Renal pelvis (tissue), 4 donors: Measurements from ENCODE around the gene MRPL21. TPM values are rescaled to one million over a fixed set of nuclear protein-coding genes. Genes with fewer than 3 reads are reported as not detected.
"Not testable (repeated sequence)": the region's sequence is repeated elsewhere in the genome, so short reads cannot be mapped to it uniquely, and the experiment has no call there.

ENCODE experiments used
- DNase-seq: peaks from one replicate; pipeline ENCODE4 v3.0.0-alpha.2; 2013
- polyA plus RNA-seq, 3 donors: library from polyadenylated mRNA; unstranded; fragments of 120-200 nt; gene quantifications; one replicate each; pipeline ENCODE4 v1.2.1, GENCODE V29; 2013; ENCODE audit not compliant: insufficient read length in 3 of 3

MRPL21 gene
- polyA plus RNA-seq, 3 donors: 76.6 to 86.9 (median 85.9) TPM

DNA sequence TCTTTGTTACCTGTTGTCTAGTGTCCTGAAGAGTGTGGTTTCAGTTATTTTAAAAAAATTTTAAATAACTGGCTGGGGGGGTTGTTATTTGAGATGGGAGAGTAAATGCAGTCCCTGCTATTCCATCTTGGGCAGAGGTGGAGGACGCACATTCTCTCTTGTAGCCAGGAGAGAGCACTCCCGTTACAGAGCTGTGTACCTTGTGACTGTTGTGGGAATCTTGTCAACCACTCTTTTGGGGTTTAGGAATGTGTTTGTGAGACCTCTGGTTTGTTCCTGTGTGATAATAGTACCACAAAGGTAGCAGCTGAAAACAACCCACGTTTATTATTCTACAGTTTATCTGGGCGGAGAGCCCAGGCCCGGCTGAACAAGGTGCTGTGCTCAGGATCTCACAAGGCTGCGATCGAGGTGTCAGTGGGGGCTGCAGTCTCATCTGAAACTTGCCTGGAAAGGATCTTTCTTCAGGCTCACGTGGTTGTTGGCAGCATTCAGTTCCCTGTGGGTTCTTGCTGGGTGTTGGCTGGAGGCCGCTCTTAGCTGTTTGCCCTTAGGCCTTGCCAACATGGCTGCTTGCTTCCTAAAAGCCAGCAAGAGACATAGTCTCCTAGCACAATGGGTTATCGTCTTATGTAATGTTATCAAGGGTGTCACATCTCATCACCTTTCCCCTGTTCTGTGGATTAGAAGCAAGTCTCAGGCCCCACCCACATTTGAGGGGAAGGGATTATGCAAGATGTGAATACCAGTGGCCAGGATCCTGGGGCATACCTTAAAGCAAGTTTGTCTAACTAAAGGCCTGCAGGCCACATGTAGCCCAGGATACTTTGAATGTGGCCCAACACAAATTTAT is 20.7 kb upstream of the MRPL21 start:
- no peak for DNase-seq

DNA sequence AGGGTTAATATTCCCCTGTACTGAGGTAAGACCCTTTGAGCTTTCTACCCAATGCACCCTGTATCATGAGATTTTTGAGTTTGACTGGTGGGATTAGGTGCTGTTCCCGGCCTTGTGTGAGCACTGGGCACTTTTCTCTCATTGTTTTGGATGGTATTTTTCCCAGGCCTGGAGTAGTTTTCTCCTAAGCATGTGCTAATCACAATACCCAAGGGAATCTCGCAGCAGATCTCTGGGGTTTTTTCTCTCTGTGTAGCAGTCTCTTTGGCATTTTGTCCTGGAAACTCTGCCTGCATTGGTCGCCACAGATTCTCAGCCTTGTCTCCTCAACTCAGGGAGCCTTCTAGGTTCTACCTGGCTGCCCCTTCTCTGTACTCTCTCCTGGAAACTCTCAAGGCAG is 20.0 kb upstream of the MRPL21 start:
- no peak for DNase-seq

DNA sequence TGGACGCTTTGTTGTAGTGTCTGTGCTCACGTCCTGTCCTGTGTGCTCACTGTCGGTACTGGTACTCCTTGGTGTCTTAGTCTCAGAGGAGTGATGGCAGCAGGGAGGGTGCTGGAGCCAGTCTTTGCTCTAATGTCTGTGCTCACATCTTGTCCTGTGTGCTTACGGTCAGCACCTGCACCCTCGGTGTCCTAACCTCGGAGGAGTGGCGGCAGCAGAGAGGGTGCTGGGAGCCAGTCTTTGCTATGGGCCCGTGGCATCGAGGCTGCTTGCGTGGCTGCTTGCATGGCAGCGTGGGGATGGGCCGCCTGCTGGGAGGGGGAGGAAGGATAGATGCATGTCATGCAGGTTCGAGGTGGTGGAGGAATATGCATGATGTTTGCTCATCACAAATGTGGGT is 12.8 kb upstream of the MRPL21 start:
- no peak for DNase-seq

DNA sequence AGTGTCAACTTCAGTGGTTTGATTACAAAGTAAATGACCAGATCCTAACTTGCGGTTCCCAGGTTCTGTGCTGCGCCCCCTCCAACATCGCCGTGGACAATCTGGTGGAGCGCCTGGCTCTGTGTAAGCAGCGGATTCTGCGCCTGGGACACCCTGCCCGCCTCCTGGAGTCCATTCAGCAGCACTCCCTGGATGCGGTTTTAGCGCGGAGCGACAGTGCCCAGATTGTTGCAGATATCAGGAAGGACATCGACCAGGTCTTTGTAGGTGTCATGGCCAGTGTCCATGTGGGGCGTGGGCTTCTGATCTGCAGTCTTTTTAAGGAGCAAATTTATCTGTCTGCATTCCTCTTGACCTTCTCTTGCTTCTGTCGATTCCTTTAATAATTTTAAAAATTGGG is 11.1 kb upstream of the MRPL21 start:
- no peak for DNase-seq

DNA sequence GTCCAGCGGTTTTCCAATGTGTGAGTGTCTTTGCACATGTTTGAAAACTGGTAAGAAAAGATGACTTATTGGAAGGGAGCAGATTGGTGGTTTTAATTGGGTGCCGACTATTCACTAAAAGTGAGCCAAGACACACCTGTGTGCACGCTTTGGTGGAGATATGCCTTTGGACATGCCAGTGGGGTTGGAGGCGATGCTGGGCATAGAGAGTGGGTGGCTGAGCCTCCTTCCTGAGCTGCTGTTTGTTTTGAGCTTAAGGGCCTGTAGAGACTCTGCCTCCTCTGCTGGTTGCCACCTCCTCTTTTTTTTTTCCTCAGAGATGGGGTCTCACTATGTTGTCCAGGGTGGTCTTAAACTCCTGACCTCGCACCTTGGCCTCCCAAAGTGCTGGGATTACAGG is 9.6 kb upstream of the MRPL21 start:
- no peak for DNase-seq

DNA sequence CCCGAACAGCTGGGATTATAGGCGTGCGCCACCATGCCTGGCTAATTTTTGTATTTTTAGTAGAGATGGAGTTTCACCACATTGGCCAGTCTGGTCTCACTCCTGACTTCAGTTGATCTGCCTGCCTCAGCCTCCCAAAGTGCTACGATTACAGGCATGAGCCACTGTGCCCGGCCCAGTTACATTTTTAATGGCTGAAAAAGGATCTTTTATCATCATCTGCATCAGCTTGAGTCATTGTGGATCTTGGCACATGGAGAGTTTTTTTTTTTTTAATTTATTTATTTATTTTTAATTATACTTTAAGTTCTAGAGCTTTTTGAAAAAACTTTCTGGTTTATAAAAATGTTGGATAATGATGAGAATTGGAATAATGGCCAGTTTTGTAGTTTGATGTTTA is 8.6 kb upstream of the MRPL21 start:
- DNase-seq: no peak

DNA sequence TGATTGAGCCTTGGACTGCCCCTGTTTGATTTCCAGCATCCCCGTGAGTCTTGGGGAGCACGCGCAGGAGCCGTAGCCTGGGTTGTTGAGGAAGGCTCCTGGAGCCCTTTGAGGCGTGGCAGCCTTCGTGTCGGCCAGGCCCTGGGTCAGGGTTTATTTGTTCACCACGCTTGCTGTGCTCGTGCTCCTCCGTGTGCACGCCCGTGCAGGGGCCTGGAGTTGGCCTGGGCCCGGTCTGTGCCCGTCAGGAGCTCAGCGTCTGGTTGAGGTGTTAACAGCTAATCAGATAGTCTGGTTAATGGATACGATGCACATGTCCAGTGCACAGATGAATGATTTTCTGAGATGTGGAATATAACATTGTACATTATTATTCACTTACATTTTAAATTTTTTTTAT is 8.1 kb upstream of the MRPL21 start:
- no peak for DNase-seq

DNA sequence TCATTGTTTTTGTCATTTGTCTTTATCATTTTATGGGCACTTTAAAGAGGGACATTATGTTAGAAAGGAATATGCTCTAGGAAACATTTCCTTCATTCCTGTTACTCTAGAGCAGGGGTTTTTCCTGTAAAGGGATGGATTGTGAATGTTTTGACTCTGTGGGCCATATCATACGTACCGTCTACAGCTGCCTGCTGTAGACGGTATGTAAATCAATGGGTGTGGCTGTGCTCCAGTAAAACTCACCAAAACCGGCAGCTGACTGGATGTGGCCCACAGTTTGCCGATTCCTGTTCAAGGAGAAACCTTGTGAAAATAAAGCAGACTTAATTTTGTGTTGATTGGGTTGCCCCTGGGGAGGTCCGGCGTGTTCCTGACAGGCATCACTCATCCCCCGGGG is 7.3 kb upstream of the MRPL21 start:
- no peak for DNase-seq

DNA sequence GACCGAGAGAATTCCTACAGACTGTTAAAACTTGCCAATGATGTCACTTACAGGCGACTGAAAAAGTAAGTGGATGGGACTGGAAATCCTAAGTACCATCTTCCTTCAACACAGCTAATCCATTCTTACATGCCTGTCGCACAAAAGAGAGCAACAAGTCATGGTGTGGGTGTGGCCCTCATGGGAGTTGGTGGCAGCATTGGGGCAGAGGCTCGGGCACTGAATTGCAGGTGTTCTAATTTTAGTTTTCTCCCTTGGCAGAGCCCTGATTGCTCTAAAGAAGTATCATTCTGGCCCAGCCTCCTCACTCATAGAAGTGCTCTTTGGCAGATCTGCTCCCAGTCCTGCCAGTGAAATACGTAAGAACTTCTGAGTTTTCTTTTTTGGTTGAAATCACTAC is 4.6 kb upstream of the MRPL21 start:
- DNase-seq: no peak

DNA sequence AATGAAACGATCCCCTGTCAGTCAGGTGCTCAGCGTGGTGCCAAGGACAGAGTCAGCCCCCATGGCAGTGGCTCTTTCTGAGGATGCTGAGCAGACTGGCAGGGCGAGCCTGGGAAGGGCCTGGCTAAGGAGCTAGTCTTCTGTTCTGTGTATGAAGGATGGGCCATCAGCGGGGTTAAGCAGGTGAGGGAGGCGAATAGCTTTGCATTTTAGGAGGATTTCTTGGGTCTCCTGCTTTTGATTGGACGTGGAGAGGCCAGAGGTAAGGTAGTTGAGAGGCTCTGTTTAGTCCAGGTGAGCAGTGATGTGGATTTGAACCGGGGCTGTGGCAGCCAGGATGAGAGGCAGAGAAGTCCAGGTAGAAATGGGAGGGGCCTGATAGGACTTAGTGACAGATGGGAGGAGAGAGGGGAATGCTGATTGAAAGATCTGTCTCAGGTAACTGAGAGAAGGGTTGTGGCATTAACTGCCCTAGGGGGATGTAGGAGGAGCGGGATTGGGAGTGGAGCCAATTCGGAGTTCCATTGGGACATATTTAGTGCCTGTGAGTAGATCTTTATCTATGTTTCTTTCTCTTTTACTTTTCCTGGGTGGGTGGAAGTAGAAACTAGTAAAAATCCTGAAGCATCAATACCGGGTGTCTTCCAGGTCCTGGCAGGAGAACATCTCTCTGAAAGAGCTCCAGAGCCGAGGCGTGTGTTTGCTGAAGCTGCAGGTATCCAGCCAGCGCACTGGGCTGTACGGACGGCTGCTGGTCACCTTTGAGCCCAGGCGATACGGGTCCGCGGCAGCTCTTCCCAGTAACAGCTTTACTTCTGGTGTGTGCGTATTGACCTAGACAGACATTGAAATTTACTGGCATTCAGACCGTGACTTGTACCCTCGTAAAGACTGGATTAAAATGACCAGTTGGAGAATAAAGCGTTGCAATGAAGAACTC is 2.1 kb upstream of the MRPL21 start:
- no peak for DNase-seq

DNA sequence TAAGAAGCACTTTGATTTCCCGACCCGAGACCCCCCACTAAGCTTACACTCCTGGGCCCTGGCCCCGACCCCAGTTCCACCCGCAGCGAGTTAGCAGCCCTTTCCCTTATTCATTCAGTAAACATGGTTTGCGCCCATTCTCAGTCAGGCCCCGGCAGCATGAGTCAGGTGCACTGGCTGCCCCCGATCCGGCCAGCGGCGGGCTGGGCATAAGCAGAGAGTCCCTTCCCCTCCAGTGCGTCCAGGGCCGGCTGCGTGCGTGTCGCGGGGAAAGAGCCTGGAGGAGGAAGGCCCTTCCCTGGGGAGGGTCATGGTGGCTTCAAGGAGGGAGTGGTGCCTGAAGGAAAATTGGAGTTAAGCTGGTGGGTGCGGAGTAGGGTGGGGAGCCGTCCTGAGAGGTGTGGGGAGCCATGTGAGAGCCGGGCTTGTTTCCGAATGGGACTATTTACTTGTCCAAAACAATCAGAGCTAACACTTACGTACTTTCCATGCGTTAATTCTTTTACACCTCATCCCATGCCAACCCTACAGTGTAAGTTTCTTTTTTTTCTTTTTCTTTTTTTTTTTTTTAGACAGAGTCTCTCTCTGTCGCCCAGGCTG is 716 bp upstream of the MRPL21 start:
- no peak for DNase-seq

DNA sequence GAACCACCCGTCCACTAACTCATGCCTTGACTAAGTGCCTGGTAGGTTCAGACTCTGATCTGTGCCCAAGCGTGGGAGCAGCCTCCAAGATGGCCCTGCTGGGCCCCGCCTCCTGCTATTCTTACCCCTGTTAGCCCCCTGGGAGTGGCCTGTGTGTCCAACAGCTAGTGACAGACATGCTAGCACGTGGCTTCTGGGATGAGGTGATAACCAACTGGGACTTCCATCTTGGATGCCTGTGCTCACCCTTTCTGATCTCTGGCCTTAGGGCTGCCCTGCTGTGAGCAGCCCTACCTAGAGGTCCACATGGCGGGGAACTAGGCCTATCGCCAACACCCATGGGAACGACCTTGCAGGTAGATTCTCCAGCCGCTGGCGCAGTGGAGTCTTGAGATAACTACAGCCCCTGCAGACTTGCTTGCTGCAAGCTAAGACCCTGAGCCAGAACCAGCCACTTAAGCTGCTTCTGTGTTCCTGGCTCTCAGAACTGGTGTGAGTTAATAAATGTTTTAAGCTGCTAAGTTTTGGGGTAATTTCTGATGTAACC is 2.7 kb downstream of the MRPL21 start:
- DNase-seq: no peak

DNA sequence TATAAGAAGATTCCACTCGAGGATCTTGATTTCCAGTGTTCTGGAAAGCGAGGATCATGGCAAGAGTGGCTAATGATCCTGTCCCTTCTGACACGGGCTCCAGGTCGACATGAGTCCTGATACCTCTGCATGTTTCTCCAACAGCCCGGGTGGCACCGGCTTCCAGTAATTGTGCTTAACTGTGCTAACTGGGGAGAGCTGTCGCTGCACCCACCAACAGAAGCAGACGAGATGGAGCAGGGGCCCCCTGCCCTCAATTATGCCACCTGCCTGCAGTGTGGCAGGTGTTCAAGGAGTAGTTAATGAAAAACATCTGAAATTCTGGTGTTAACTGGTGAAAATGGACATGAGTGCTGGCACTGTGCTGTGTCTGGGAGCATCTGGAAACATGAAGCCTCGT is 6.2 kb downstream of the MRPL21 start:
- DNase-seq: no peak

DNA sequence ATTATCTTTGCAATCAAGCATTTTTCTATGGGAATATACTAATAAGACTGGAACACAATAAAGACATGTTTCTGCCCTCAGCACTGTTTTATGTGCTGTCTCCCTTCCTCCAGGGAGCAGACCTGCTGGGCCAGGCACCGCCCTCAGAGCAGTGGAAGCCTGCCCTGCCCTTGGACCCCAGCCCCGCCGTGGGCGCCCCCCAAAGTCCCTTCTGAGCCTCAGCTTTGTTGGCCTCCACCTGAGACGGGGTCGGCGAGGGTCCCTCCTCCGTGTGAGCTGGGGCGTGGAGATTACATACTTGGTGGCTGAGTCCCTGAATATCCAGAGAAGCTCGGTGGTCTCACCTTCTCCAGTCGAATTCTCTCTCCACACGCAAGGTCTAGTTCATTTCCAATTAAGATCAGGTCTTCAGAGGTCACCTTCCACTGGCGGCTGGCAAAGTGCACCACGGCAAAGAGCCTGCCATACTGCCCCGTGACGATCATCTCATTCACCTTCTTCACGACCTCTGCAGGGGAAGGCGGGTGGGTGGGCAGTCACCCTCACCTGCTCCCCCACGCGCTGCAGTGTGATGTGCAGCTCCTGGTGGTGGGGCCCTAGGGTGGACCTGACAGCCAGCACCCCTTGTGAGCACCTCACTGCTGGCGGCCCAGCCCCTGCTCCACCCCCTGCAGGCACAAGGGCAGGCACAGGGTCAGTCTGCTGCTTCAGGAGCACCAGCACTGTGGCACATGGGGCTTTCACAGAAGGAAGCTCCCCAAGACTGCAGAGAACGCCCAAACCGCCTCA is 7.3 kb downstream of the MRPL21 start:
- DNase-seq: no peak

DNA sequence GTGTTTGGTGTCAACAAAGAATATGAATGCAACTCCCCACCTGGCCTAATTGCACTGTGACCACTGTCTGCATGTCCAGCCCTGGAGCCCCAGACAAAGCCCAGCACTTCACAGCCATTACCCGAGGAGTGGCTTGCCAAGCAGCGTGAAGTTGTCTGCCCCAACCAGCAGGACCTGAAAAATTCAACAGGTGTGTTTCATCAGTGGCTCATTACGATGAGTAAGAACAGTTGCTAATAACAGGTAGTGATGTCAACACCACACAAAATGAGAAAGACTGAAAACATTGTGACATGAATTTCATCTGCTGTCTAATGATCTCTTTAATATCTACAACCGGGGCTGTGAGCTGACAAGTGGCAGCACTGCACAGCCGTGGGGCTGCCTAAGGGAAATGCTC is 10.3 kb downstream of the MRPL21 start:
- no peak for DNase-seq

DNA sequence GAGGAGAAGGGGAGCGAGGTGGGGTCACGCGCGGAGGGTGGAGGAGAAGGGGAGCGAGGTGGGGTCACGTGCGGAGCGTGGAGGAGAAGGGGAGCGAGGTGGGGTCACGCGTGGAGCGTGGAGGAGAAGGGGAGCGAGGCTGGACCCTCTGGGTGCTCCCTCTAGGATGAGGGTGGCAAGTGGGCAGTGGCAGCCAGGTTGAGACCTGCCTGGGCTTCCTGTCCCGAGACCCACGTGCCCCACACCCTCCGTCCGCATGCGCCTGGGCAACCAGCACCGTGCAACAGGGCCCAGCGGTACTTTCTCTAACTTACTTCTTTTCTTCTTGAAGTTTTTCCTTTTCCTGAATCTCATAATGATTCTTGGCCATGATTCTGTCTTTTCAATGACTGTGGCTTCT is 11.1 kb downstream of the MRPL21 start:
- no peak for DNase-seq

DNA sequence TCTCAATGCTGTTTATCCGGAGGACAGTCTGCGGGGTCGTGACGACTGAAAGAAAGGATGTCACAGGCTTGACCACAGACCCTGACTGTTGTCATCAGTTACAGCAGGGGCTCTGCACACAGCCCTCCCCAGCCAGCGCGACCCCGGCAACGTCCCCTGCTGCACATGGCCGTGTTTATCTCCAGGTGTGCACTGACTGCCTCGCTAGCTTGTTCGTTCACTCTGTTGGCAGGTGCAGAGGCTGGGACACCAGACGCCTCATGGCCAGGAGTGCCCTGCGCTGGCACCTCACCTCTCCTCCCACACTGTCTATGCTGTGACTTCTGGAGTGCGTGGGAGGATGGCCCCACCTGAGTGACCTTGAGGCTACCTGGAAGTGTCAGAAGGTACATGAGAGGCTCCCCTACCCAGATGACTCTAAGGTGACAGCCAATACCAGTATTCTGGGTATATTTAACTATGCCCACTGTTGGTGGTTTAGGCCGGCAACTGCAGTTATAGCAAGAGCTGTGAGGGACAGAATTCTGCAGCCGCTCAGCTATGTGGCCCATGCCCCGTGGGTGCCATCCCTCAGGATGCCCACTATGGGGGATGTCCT is 12.2 kb downstream of the MRPL21 start:
- no peak for DNase-seq

DNA sequence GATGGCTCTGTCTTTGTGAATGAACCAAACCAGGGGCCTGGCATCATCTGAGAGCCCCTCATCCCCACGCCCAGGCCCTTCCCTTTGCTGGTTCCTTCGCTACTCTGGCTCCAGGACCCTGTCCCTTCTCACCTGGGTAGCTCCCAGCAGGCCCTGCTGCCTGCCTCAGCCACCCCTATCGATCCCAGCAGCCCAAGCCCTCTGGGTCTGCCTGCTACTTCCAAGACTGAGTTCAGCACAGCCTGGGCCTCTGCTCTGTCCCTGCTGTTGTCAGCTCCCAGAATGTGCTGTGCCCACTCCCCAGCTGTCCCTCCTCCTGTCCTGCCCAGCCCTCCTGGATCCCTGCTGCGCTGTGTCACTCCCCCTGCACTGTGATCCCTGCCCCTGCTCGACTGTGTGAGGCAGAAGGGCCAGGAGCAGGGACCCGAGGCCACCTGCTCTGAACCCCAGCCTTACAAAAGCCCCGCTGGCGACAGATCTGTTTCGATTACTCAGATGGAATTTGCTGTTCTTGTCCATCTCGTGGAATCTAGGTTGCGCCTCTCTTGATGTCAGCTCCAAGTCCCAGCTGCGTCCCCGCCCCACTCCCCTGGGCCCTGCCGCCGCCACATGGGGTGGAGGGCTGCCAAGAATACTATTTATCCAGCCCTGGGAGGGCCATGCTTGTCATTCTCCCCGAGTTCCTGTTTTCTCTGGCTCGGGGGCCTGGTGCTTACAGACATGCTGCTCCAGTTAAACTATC is 13.0 kb downstream of the MRPL21 start:
- peak; percentile 78 for DNase-seq

DNA sequence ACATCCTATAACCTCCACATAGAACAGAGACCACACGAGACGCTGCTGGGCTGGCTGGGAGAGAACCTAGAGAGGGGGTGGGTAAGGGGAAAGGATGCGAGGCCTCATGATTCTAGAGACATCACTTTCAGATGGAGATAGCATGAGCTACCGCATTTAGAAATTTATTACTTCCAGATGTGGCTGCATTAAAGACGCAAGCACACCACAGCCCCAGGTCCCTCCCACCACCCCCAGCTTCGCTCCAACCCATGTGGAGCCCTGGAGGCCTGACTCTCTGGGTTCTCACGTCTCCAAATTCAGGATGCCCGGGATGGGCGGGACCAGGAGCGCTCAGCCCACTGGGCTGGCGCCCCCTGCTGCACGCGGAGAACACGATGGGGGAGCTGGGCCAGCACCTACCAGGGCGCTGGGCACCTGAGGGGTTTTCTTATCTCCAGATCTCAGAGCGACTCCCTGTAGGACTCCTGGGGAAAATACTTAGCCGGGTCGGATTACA is 13.6 kb downstream of the MRPL21 start:
- DNase-seq: peak; percentile 60

DNA sequence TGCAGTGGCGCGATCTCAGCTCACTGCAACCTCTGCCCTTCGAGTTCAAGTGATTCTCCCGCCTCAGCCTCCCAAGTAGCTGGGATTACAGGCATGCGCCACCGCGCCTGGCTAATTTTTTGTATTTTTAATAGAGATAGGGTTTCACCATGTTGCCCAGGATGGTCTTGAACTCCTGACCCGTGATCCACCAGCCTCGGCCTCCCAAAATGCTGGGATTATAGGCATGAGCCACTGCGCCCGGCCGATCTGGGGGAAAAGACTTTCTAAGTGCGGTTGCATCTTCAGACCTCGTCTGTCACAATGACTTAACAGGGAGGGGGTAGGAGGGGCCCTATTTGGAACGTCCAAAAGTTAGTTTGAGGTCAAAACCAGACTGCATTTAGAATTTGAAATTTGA is 18.8 kb downstream of the MRPL21 start:
- not testable (repeated sequence) for DNase-seq
